GM10847 (cell line): Measurements from ENCODE around the gene GRK2.

ENCODE experiments used
- POLR2A ChIP-seq: IDR thresholded peaks from 2 replicates; pipeline ENCODE4 v1.6.1; 2011; ENCODE audit not compliant: insufficient read length; ENCODE audit errors: extremely low read depth

The GRK2 gene

DNA sequence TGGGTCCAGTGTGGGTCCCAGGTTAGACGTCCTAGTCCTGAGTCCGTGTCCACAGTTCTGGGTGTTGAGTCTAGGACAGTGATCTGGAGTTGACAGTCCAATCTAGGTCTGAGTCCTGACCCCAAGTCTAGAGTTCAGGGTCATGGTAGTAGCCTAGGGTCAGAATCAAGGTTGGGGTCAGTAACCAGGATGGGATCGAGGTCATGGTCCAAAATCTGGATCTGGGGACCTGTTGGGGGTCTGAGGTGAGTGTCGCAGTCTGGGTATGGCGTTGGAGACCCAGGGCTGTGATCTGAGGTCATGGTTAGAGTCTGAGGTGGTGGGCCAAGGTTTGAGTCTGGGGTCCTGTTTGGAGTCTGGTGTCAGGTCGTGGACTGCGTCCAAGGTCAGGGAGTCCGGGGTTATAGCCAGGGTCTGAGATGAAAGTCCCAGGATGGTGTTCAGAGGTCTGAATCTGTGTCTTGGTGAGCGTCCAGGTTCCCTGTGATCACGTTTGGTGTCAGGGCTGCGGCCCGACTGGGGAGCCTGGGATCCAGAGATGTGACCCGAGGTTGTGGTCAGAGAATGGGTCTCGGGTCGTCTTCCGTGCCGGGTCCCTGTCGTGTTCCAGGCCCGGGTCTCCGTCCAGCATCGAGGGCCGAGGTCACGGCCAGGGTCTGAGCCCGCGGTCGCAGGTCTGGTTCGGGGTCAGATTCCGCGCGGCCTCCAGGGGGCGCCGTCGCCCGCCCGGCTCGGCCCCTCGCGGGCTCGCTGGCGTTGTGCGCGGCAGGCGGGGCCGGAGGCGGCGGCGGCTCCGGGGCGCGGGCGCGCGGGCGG is 432 bp upstream of the GRK2 start:
- no peak for TF ChIP-seq POLR2A

- TF ChIP-seq POLR2A, result peak; percentile 15
Measured at GRCh38 chr11:67267188-67268080, 1.2 kb downstream of the GRK2 start.

- no peak for TF ChIP-seq POLR2A
Measured at GRCh38 chr11:67268081-67268961, 2.0 kb downstream of the GRK2 start.

- no peak for TF ChIP-seq POLR2A
Measured at GRCh38 chr11:67268962-67269268, 2.6 kb downstream of the GRK2 start.

GRCh38 chr11:67269401-67270255 is 3.4 kb downstream of the GRK2 start:
- TF ChIP-seq POLR2A, result no peak

DNA sequence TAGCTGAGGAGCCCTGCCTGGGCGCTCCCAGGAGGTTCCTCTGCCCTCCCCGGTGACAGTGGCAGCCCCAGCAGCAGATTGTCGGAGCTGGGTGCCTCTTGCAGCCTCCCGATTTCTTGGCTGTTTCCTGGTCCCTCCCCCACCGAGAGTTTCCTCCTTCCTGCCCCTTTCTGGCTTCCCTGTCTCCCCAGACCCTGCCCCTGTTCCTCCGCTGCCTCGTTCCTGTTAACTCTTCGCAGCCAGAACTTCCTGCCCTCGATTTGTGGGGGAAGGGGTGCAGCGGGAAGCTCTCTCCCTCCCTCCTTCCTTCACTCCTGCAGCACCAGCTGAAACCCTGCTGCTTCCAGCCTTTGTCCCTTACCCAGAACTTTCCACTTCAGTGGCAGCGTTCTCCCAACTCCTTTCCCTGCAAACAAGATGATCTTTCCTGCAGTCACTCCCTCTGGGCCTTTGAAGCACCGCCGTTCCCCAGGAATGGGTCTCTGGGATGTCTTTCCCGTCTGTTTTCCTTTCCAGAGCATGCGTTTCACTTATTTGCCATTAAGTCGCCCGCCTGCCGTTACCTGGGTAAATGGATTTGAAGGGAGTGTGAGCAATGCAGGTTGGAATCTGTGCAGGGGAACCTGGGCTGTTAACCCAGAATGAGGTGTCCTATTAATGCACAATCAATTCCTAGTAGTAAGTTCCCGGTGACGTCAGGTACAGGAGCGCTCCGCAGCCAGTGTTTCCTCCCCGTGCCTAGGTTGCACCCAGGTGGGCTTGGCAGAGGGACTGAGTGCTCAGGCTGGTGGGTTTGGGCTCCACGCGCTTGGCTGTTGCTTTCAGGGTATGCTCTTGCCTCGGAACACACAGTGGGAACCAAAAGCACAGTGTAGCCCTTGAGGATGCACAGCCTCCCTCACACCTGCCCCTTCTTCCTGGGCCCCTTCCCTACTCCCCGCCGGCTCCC is 4.3 kb downstream of the GRK2 start:
- TF ChIP-seq POLR2A, result no peak

- no peak for TF ChIP-seq POLR2A
Measured at GRCh38 chr11:67271205-67271540, 4.9 kb downstream of the GRK2 start.

GRCh38 chr11:67271541-67272284 is 5.4 kb downstream of the GRK2 start:
- TF ChIP-seq POLR2A, result no peak

GRCh38 chr11:67272327-67273259 is 6.3 kb downstream of the GRK2 start:
- TF ChIP-seq POLR2A, result no peak

DNA sequence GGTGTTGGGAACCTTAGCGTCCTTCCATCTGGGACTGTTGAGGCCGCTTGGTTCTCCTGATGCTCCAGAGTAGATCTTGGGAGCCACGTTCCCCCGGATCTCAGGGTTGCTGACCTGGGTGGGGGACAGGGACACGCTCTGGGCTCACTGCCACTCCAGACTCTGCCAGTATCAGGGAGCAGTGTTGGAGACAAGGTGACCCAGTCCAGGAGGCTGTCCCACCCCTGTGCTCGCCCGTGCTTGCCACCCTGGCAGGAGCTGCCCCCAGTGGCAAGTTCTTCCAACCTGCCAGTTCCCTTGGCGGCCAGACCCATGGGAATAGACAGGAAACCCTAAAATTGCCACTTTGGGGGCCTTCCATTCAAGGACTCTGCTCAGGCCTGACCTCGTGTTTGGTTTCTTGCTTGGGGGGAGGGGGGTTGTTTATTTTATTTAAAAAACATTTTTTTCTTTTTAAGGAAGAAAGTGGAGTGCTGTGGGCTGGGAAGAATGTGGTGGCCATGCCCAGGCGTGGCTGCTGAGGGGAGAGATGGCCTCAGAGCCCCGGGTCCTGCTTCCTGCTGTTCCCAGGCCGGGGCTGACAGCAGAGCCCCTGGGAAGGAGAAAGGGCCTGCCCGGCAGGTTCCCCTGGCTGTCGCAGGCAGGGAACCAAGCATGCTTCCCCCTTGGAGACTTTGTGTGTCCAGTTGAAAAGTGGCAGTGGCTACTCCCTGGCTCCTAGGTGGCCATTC is 7.2 kb downstream of the GRK2 start:
- TF ChIP-seq POLR2A, result no peak
